Inferior parietal cortex (tissue), 1 donor: ENCODE measurements around the gene DNAH10.

Source experiments
- DNase-seq: peaks from one replicate; pipeline ENCODE4 v3.0.0-alpha.2; 2016; ENCODE audit errors: extremely low spot score

The DNAH10 gene

GRCh38 chr12:123744836-123745235 lies 17.3 kb upstream of the DNAH10 start:
- DNase-seq = no peak

GRCh38 chr12:123747309-123747708 lies 14.8 kb upstream of the DNAH10 start:
- DNase-seq = no peak

- DNase-seq = no peak
Measured at GRCh38 chr12:123748161-123748560, 13.9 kb upstream of the DNAH10 start.

GRCh38 chr12:123748661-123749060 lies 13.4 kb upstream of the DNAH10 start:
- DNase-seq = no peak

- no peak for DNase-seq
Measured at GRCh38 chr12:123749355-123749754, 12.7 kb upstream of the DNAH10 start.

DNA sequence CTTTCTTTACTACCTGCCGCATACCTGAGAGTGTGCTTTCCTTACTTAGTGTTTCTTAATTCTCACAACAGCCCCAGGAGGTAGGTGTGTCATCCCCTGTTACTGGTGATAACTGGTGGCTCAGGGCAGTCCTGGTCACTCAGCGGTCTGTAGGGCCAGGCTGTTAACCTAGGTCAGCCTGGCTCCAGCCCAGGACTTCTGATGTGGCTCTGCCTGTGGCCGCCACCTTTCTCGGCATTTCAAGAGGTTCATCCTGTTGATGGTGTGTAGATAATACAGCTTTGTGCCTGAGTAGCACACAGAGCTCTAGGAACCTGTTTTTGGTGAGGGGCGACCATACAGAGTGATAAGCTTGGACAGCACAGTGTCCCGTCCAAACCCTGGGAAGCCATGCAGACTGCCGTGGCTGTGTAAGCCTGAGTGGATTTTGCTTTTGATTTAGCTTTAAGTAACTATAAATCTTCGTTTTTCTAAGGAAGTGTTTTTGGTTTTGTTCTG lies 11.9 kb upstream of the DNAH10 start:
- no peak for DNase-seq

GRCh38 chr12:123752046-123752445 lies 10.1 kb upstream of the DNAH10 start:
- no peak for DNase-seq

DNA sequence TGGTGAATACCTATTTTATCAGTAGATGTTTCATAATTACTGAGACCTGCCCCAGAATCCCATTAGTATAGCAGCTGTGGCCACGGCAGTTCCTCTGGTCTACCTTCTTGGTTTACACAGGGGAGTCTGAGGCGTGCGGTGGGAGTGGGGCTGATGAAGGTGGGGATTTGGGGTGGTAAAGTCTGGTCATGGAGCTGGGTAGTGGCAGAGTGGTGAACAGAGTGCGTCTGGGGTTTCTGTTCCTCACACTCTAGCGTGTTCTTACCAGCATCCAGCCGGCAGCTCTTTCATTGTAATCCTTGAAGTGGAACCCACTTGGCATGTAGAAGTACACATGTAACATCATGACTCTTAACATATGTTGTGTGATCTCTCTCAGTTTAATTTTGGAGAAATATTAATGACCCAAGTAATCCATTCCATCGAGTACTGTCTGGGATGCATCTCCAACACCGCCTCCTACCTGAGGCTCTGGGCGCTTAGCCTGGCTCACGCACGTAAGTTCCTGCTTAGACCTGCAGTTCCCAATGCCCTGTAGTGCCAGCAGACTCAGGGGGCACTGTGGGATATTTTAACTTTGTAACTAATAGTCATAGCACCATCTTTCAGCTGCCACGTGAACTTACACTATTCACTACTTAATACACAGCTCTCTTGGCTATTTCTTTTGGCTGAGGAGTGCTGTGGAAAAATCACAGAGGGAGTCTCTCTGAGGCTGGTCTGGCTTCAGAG lies 7.9 kb upstream of the DNAH10 start:
- no peak for DNase-seq

DNA sequence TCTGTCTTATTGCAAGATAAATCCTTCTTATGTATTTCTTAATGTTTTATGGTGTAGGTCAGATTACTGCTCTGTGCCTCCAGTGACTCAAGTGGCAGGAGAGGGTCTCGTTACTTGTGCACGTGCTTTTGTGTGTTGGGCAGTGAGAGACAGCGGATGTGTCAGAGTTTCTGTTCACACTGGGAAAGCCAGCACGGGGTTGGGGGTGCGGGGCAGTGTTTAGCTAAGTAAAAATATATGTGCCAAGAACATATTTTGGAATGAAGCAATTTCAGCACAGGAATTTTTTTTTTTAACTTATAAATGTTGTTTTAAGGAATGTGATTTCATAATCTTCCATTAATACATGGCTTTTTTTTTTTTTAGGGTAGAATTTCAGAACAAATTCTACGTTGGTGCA lies 4.5 kb upstream of the DNAH10 start:
- no peak for DNase-seq

GRCh38 chr12:123760267-123760938 lies 1.7 kb upstream of the DNAH10 start:
- DNase-seq = no peak

DNA sequence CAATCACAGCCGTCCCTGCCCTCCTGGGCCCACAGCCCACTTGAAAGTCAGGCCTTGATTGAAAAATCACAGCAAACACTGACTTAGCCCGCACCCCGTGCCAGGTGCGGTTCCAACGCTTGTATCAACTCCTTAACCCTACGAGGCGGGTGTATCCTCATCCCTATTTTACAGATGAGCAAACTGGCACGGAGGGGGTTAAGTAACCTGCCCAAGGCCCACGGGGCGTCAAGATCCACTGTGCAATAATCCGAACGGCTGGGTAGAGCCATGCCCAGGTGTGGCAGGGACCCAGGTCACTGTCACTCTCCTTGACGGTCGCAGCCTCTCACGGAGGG lies 583 bp downstream of the DNAH10 start:
- no peak for DNase-seq

DNA sequence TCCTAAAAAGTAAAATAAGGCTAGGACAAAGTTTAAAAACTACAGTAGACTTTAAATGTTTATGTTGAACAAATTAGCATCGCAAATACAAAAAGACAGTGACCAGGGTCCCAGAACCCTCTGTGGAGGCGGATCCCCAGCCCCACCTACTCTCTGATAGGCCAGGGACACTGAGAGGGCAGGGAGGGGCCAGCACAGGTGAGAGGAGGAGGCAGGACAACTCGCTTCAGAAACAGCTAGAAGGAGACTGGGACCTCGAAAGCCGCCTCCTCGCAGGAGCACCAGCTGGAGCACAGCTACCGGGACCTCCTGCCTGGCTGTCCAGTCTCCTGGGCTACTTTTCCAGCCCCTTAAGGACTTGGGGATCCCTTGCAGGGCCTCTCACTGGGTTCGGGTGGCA lies 992 bp downstream of the DNAH10 start:
- DNase-seq = no peak

GRCh38 chr12:123764109-123764508 lies 2.0 kb downstream of the DNAH10 start:
- DNase-seq = no peak

GRCh38 chr12:123765504-123766035 lies 3.5 kb downstream of the DNAH10 start:
- no peak for DNase-seq

- DNase-seq = no peak
Measured at GRCh38 chr12:123767613-123768012, 5.5 kb downstream of the DNAH10 start.

DNA sequence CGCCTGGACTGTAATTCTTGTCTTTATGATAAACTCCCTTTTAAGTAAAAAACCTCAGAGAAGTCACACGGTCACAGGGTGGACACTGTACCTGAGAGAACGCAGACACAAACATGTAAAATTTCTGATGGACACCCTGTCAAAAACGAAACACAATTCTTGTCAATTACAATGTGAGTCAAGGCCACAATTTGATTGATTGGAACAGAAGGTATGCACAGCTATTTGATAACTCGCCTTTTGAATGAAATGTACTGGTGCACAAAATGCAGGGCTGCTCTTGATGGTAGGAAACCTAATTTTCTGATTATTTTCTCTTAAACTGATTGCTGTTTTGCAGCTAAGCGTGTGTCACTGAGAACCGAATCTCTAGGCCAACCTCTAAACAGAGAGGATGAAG lies 9.2 kb downstream of the DNAH10 start:
- no peak for DNase-seq

DNA sequence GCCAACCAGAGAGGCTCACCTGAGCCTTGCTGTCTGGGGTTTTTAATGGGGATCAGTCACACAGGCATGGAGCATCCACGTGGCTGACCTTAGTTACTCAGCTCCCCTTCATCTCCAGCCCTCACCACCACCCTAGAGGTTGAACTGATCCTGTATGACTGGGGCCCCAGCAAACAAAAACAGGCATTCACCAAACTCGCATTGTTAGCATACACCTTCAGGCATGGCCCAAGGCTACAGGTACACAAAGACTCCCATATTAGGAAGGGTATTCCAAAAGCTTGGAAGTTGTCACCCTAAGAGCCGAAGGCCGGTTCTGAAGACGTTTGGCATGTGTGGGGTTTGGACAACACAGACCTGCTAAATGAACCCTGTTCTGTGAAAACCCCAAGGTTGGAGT lies 10.0 kb downstream of the DNAH10 start:
- DNase-seq = no peak

DNA sequence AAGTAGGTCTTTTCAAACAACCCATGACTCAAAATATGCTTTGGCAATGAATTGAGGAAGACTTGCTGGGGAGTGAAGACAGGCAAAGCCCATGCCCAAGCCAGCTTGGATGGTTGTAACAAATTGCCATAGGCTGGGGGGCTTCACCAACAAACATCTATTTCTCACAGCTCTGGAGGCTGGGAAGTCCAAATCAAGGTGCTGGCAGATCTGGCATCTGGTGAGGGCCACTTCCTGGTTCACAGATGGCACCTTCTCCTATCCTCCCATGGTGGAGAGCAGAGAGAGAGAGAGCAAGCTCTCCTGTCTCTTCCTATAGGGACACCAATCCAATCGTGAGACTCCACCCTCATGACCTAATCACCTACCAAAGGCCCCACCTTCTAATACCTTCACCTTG lies 11.3 kb downstream of the DNAH10 start:
- no peak for DNase-seq

DNA sequence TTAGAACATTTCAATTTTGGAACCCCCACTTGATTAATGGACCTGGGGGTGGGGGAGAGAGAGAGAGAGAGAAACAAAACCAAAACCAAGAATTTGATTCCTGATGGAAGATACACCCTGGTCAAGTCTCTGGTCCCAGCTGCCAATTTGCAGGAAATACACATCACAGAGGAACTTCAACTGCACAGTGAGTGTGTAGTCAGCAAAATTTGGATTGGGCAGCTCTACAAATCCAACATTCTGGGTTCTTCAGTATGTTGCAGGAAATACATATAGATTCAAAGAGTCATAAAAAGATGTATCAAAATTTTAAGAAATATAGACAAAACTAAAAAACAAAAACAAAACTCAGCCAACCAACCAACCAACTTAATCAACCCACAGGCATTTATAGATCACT lies 17.4 kb downstream of the DNAH10 start:
- no peak for DNase-seq

DNA sequence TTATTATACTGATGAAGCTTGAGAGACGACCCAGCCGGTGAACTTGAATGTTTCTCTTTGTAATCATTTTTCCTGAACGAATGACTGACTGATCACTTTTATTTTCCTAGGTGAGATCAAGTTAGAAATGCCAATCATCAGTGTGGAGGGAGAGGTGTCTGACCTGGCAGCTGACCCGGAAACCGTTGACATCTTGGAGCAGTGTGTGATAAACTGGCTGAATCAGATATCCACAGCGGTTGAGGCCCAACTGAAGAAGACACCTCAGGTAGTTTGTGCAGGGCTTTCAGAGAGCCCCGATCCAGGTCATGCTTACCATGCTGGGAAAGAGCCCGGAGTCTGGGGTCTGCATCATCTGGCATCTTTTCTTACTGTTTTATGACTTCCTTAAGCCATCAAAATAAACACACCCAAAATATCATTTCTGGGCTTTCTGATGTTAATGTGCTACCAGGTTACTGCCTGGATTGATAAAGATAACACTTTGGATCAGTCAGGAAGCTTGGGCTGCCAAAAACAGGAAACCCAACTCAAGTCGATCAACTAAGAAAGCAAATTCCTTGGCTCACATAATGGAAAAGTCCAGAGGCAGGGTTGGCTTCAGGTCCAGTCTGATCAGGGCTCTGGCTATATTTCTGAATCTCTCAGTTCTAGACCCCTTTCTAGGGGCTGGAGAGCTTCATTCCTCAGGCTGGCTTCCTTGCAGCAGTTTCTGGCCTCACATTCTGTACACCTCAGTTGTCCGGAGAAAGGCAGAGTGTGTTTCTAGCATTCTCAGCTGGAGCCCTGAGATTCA lies 21.1 kb downstream of the DNAH10 start:
- no peak for DNase-seq

- DNase-seq = no peak
Measured at GRCh38 chr12:123787466-123787865, 25.4 kb downstream of the DNAH10 start.

GRCh38 chr12:123788541-123788940 lies 26.4 kb downstream of the DNAH10 start:
- DNase-seq = no peak
